ENCODE results near the gene LRMDA.

The LRMDA gene

GRCh38 chr10:75542084-75542483 lies 110.7 kb downstream of the LRMDA start:
- DNase-seq (ENCODE audit: low spot score): no peak

GRCh38 chr10:75542906-75543305 lies 111.5 kb downstream of the LRMDA start:
- DNase-seq (ENCODE audit: low spot score): no peak

- no peak for DNase-seq (ENCODE audit: low spot score)
Measured at GRCh38 chr10:75544386-75544785, 113.0 kb downstream of the LRMDA start.

- no peak for DNase-seq (ENCODE audit: low spot score)
Measured at GRCh38 chr10:75544993-75545706, 113.7 kb downstream of the LRMDA start.

GRCh38 chr10:75546004-75546403 lies 114.6 kb downstream of the LRMDA start:
- DNase-seq (ENCODE audit: low spot score): no peak

GRCh38 chr10:75547391-75548298 lies 116.2 kb downstream of the LRMDA start:
- DNase-seq (ENCODE audit: low spot score): no peak

- DNase-seq (ENCODE audit: low spot score): no peak
Measured at GRCh38 chr10:75548356-75548755, 116.9 kb downstream of the LRMDA start.

GRCh38 chr10:75550191-75550590 lies 118.8 kb downstream of the LRMDA start:
- no peak for DNase-seq (ENCODE audit: low spot score)

GRCh38 chr10:75552171-75552570 lies 120.7 kb downstream of the LRMDA start:
- no peak for DNase-seq (ENCODE audit: low spot score)

GRCh38 chr10:75553550-75553949 lies 122.1 kb downstream of the LRMDA start:
- no peak for DNase-seq (ENCODE audit: low spot score)

GRCh38 chr10:75555323-75555722 lies 123.9 kb downstream of the LRMDA start:
- DNase-seq (ENCODE audit: low spot score): no peak

GRCh38 chr10:75556320-75556719 lies 124.9 kb downstream of the LRMDA start:
- no peak for DNase-seq (ENCODE audit: low spot score)

GRCh38 chr10:75565286-75566251 lies 134.1 kb downstream of the LRMDA start:
- DNase-seq (ENCODE audit: low spot score): no peak

GRCh38 chr10:75568450-75569130 lies 137.2 kb downstream of the LRMDA start:
- no peak for DNase-seq (ENCODE audit: low spot score)

GRCh38 chr10:75569506-75569905 lies 138.1 kb downstream of the LRMDA start:
- no peak for DNase-seq (ENCODE audit: low spot score)

GRCh38 chr10:75572478-75572877 lies 141.1 kb downstream of the LRMDA start:
- DNase-seq (ENCODE audit: low spot score): no peak

GRCh38 chr10:75575940-75576339 lies 144.5 kb downstream of the LRMDA start:
- no peak for DNase-seq (ENCODE audit: low spot score)

GRCh38 chr10:75582102-75582501 lies 150.7 kb downstream of the LRMDA start:
- DNase-seq (ENCODE audit: low spot score): no peak

- no peak for DNase-seq (ENCODE audit: low spot score)
Measured at GRCh38 chr10:75585294-75585693, 153.9 kb downstream of the LRMDA start.

- no peak for DNase-seq (ENCODE audit: low spot score)
Measured at GRCh38 chr10:75586814-75587213, 155.4 kb downstream of the LRMDA start.

GRCh38 chr10:75588031-75588430 lies 156.6 kb downstream of the LRMDA start:
- no peak for DNase-seq (ENCODE audit: low spot score)

Data from cerebellar cortex (tissue), 1 donor.